IMR-90 (cell line): Measurements from ENCODE around the gene GCM1.

Experiments used
- CEBPB ChIP-seq: IDR thresholded peaks from 2 replicates; pipeline ENCODE4 v1.6.1; 2012; ENCODE audit warnings: low read depth, low read length, improper control_type of control experiment
- CHD1 ChIP-seq: IDR thresholded peaks from 2 replicates; pipeline ENCODE4 v1.6.1; 2012; ENCODE audit warnings: low read depth, low read length, improper control_type of control experiment
- CTCF ChIP-seq: conservative IDR thresholded peaks from 2 replicates; pipeline ENCODE4 v1.5.1; 2012; ENCODE audit warnings: mild to moderate bottlenecking, low read depth, low read length, improper control_type of control experiment
- FOS ChIP-seq: fragments of 150-350 bp; IDR thresholded peaks from 2 replicates; pipeline ENCODE4 v1.6.1; 2016; ENCODE audit warnings: low read depth, low read length
- MAFK ChIP-seq: IDR thresholded peaks from 2 replicates; pipeline ENCODE4 v1.6.1; 2012; ENCODE audit warnings: low read depth, low read length, improper control_type of control experiment
- MAZ ChIP-seq: IDR thresholded peaks from 2 replicates; pipeline ENCODE4 v1.6.1; 2012; ENCODE audit warnings: low read depth, mild to moderate bottlenecking, low read length, improper control_type of control experiment, moderate library complexity, borderline replicate concordance
- MXI1 ChIP-seq: IDR thresholded peaks from 2 replicates; pipeline ENCODE4 v1.6.1; 2012; ENCODE audit warnings: low read depth, mild to moderate bottlenecking, low read length, moderate library complexity, borderline replicate concordance
- NFE2L2 ChIP-seq: fragments of 150-350 bp; IDR thresholded peaks from 2 replicates; pipeline ENCODE4 v1.6.1; 2016; ENCODE audit warnings: low read depth, mild to moderate bottlenecking, low read length
- POLR2A ChIP-seq: IDR thresholded peaks from 2 replicates; pipeline ENCODE4 v1.6.1; 2012; ENCODE audit warnings: mild to moderate bottlenecking, low read depth, low read length
- RAD21 ChIP-seq: IDR thresholded peaks from 2 replicates; pipeline ENCODE4 v1.6.1; 2012; ENCODE audit warnings: low read length, improper control_type of control experiment
- RCOR1 ChIP-seq: IDR thresholded peaks from 2 replicates; pipeline ENCODE4 v1.6.1; 2012; ENCODE audit warnings: mild to moderate bottlenecking, low read length, improper control_type of control experiment; ENCODE audit not compliant: insufficient replicate concordance
- SMC3 ChIP-seq: fragments of 150-350 bp; IDR thresholded peaks from 2 replicates; pipeline ENCODE4 v1.6.1; 2016; ENCODE audit warnings: low read depth, mild to moderate bottlenecking, antibody characterized with exemption, low read length, moderate library complexity
- TF ChIP-seq, protein P1 (sequence below): fragments of 150-350 bp; IDR thresholded peaks from 2 replicates; pipeline ENCODE4 v1.6.1; 2017; ENCODE audit warnings: mild to moderate bottlenecking, antibody characterized with exemption, low read length, low read depth
- TF ChIP-seq, protein P2 (sequence below): fragments of 150-350 bp; IDR thresholded peaks from 2 replicates; pipeline ENCODE4 v1.6.1; 2016; ENCODE audit warnings: low read depth, mild to moderate bottlenecking, low read length, moderate library complexity, borderline replicate concordance

- TF ChIP-seq POLR2A: no peak
- TF ChIP-seq FOS: no peak
- TF ChIP-seq RAD21: no peak
- TF ChIP-seq CTCF: no peak
- TF ChIP-seq MAZ: no peak
- TF ChIP-seq CHD1: no peak
- TF ChIP-seq, protein P1, sequence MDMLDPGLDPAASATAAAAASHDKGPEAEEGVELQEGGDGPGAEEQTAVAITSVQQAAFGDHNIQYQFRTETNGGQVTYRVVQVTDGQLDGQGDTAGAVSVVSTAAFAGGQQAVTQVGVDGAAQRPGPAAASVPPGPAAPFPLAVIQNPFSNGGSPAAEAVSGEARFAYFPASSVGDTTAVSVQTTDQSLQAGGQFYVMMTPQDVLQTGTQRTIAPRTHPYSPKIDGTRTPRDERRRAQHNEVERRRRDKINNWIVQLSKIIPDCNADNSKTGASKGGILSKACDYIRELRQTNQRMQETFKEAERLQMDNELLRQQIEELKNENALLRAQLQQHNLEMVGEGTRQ: no peak
- no peak for TF ChIP-seq SMC3
- TF ChIP-seq CEBPB: no peak
- no peak for TF ChIP-seq NFE2L2
- TF ChIP-seq MAFK: peak; percentile 47
- TF ChIP-seq RCOR1: no peak
- TF ChIP-seq, protein P2, sequence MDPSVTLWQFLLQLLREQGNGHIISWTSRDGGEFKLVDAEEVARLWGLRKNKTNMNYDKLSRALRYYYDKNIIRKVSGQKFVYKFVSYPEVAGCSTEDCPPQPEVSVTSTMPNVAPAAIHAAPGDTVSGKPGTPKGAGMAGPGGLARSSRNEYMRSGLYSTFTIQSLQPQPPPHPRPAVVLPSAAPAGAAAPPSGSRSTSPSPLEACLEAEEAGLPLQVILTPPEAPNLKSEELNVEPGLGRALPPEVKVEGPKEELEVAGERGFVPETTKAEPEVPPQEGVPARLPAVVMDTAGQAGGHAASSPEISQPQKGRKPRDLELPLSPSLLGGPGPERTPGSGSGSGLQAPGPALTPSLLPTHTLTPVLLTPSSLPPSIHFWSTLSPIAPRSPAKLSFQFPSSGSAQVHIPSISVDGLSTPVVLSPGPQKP: no peak
- no peak for TF ChIP-seq MXI1
Measured at GRCh38 chr6:53080813-53081212, 67.8 kb downstream of the GCM1 start.
